ENCODE data around the gene NEK7. TPM values are rescaled to one million over a fixed set of nuclear protein-coding genes. Genes with fewer than 3 reads are reported as not detected.

Gene NEK7
- total RNA-seq, 2 donors from 2014 or later, result 24.2 to 26.8 TPM

- Histone ChIP-seq H3K36me3 (ENCODE audit: control insufficient read depth, insufficient read depth, low read length) (no peaks in the 10 kb centered on the region), H3K27ac (ENCODE audit: low read depth, low read length) (no peak overlapping the region), H3K4me1 (ENCODE audit: control insufficient read depth, insufficient read depth, low read length) (peaks cover 16% of the 10 kb centered on the region), H3K27me3 (ENCODE audit: control insufficient read depth, insufficient read depth, low read length, poor library complexity, severe bottlenecking) (no peaks in the 10 kb centered on the region), H3K9ac (ENCODE audit: extremely low read depth, low read length, poor library complexity, severe bottlenecking) (no peak overlapping the region), H3K9me3 (ENCODE audit: control insufficient read depth, low read length) (no peaks in the 10 kb centered on the region), H3K4me3 (ENCODE audit: low read length) (peak overlapping the region; percentile 12)
- H3K4me1 Mint-ChIP-seq, result peaks cover 15% of the 10 kb centered on the region
- H3K4me3 Mint-ChIP-seq, result no peak overlapping the region
- no peak for DNase-seq
- no peaks in the 10 kb centered on the region for H3K9me3 Mint-ChIP-seq
- peak overlapping the region; percentile 44 for H3K27ac Mint-ChIP-seq
- TF ChIP-seq CTCF (conservative IDR thresholded peaks at IDR 0.05), result no peak
- no peaks in the 10 kb centered on the region for H3K27me3 Mint-ChIP-seq (ENCODE audit: insufficient read depth)
- no peaks in the 10 kb centered on the region for H3K36me3 Mint-ChIP-seq (ENCODE audit: low read depth)
Observed at GRCh38 chr1:198264282-198264681, 107.5 kb downstream of the NEK7 start.

- Mint-ChIP-seq H3K36me3 (ENCODE audit: low read depth) (no peaks in the 10 kb centered on the region), H3K4me1 (peaks cover 15% of the 10 kb centered on the region), H3K27me3 (ENCODE audit: insufficient read depth) (no peaks in the 10 kb centered on the region), H3K27ac (peak overlapping the region; percentile 15), H3K9me3 (no peaks in the 10 kb centered on the region), H3K4me3 (no peak overlapping the region)
- no peaks in the 10 kb centered on the region for H3K27me3 ChIP-seq (ENCODE audit: control insufficient read depth, insufficient read depth, low read length, poor library complexity, severe bottlenecking)
- 68 to 93% methylated on average over 2 to 3 of the region's 3 CpGs for WGBS, 2 experiments (ENCODE audit: insufficient coverage in 1 of 2, insufficient read length in 1 of 2)
- H3K4me1 ChIP-seq (ENCODE audit: control insufficient read depth, insufficient read depth, low read length), result peaks cover 16% of the 10 kb centered on the region
- peak overlapping the region; percentile 25 for H3K4me3 ChIP-seq (ENCODE audit: low read length)
- DNase-seq, result no peak
- peak overlapping the region; percentile 1 for H3K9ac ChIP-seq (ENCODE audit: extremely low read depth, low read length, poor library complexity, severe bottlenecking)
- no peaks in the 10 kb centered on the region for H3K36me3 ChIP-seq (ENCODE audit: control insufficient read depth, insufficient read depth, low read length)
- no peaks in the 10 kb centered on the region for H3K9me3 ChIP-seq (ENCODE audit: control insufficient read depth, low read length)
- no peak overlapping the region for H3K27ac ChIP-seq (ENCODE audit: low read depth, low read length)
- no peak for TF ChIP-seq CTCF (conservative IDR thresholded peaks at IDR 0.05)
Observed at GRCh38 chr1:198265073-198265661, 108.4 kb downstream of the NEK7 start.

GRCh38 chr1:198267056-198267455 is 110.3 kb downstream of the NEK7 start:
- Mint-ChIP-seq H3K9me3 (no peaks in the 10 kb centered on the region), H3K27ac (no peak overlapping the region), H3K27me3 (ENCODE audit: insufficient read depth) (no peaks in the 10 kb centered on the region), H3K4me3 (no peak overlapping the region), H3K36me3 (ENCODE audit: low read depth) (no peaks in the 10 kb centered on the region), H3K4me1 (peaks cover 19% of the 10 kb centered on the region)
- no peak overlapping the region for H3K4me3 ChIP-seq (ENCODE audit: low read length)
- TF ChIP-seq CTCF (conservative IDR thresholded peaks at IDR 0.05), result no peak
- H3K27ac ChIP-seq (ENCODE audit: low read depth, low read length), result no peak overlapping the region
- H3K9ac ChIP-seq (ENCODE audit: extremely low read depth, low read length, poor library complexity, severe bottlenecking), result no peak overlapping the region
- no peak for DNase-seq
- peaks cover 16% of the 10 kb centered on the region for H3K4me1 ChIP-seq (ENCODE audit: control insufficient read depth, insufficient read depth, low read length)
- H3K27me3 ChIP-seq (ENCODE audit: control insufficient read depth, insufficient read depth, low read length, poor library complexity, severe bottlenecking), result no peaks in the 10 kb centered on the region
- H3K36me3 ChIP-seq (ENCODE audit: control insufficient read depth, insufficient read depth, low read length), result no peaks in the 10 kb centered on the region
- no peaks in the 10 kb centered on the region for H3K9me3 ChIP-seq (ENCODE audit: control insufficient read depth, low read length)

Measured in endodermal cell (in vitro differentiated cells).